ENCODE results near the gene MIER2.

Gene MIER2

DNA sequence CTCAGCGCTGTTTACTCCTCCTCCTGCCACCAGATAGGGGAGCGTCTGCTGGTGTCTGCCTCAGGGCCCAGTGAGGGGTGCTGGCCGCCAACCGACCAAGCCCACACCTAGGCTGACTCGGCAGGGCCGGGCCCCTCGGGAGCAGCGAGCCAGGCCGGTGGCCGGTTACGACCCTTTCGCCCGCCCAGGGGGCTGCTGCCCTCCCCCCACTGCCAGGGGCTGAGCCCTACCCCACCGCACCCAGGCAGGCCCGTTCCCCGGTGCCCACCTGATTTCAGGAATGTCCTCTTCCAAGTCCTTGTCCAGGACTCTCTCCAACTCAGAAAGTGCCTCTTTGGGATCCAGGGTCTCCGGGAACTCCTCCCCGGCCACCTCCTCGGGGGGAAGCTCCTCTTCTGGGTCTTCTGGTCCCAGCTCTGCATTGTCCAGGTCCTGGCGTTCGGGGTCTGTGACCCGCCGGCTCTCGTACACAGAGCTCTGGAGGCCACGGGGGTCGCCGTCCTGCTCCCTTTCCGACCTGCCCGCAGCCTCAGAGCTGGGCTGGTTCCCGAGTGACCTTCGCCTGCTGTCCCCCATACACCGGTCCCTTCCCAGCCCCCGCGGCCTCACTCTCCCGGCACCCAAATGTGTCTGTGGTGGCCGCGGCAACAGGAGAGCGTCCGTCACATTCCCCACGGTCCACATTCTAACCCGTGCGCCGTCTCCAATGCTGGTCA lies 31.0 kb upstream of the MIER2 start:
- no peak for TF ChIP-seq CTCF (conservative IDR thresholded peaks at IDR 0.05; ENCODE audit: control insufficient read depth, insufficient read depth, low read depth, low read length)
- H3K4me3 ChIP-seq (ENCODE audit: control insufficient read depth, low read depth, low read length), result no peak overlapping the region
- DNase-seq (ENCODE audit: low read depth), result no peak

- no peak for TF ChIP-seq CTCF (conservative IDR thresholded peaks at IDR 0.05; ENCODE audit: control insufficient read depth, insufficient read depth, low read depth, low read length)
- no peak overlapping the region for H3K4me3 ChIP-seq (ENCODE audit: control insufficient read depth, low read depth, low read length)
- no peak for DNase-seq (ENCODE audit: low read depth)
Measured at GRCh38 chr19:374886-375235, 30.3 kb upstream of the MIER2 start.

GRCh38 chr19:374183-374885 lies 29.7 kb upstream of the MIER2 start:
- H3K4me3 ChIP-seq (ENCODE audit: control insufficient read depth, low read depth, low read length), result no peak overlapping the region
- TF ChIP-seq CTCF (conservative IDR thresholded peaks at IDR 0.05; ENCODE audit: control insufficient read depth, insufficient read depth, low read depth, low read length), result no peak
- no peak for DNase-seq (ENCODE audit: low read depth)

DNA sequence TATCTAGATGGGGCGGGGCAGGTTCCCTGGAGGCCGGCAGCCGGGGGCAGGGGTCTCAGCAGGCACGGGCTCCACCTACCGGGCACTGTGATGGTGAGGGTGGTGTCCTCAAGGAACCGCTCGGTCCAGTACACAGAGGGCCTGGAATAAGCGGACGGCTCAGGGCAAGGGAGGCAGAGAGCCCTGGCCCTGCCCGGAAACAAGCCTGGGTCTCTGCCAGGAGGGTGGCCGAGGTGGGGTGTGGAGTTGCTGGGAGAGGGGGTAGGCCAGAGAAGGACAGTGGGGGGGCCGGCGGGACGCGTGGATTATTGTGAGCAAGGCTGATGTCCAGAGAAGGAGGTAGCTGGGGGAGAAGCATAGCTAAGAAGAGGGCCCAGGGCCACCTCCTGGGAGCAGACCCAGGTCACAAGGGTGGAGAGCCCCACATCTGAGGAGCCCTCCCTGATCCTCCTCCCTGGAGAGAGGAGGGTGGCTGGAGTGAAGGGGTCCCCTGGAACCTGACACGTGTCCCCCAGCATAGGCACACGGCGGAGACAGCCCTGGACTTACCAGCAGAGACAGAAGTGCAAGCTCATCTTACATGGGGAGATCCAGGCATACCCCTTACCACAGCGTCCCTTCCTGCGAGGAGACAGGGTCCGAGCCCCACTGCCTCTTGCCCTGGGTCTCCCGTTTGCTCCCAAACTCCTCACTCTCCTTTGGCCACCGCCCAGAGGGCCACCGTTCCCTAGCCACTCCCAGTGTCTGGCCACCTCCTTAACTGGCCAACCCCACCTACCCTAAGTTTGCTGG lies 29.0 kb upstream of the MIER2 start:
- DNase-seq (ENCODE audit: low read depth), result no peak
- no peak overlapping the region for H3K4me3 ChIP-seq (ENCODE audit: control insufficient read depth, low read depth, low read length)
- TF ChIP-seq CTCF (conservative IDR thresholded peaks at IDR 0.05; ENCODE audit: control insufficient read depth, insufficient read depth, low read depth, low read length), result no peak

DNA sequence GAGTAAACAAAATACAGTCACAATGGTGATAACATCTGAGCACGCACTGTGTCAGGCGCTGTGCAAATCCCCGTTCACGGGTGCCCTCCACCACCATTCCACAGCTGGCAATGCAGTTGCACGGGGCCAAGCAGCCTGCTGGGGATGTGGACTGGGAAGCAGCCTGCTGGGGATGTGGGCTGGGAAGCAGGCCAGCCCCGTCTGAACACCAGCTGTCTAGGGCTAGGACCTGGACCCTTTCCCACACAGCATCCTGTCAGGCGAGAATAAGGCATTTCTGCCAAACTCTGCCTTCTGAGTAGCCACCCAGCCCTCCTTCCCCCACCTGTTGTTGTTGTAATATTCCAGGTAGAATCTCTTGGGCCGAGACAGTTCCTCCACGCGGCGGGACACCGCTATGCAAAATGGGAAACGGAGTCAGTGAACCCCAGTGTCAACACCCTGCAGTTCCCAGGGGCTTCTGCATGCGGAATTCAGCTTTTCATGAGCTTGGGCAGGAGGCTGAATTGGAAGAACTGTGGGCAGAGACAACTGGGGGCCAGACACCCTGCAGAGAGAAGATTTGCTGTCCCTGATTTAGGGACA lies 27.8 kb upstream of the MIER2 start:
- H3K4me3 ChIP-seq (ENCODE audit: control insufficient read depth, low read depth, low read length), result no peak overlapping the region
- no peak for TF ChIP-seq CTCF (conservative IDR thresholded peaks at IDR 0.05; ENCODE audit: control insufficient read depth, insufficient read depth, low read depth, low read length)
- peak; percentile 85 for DNase-seq (ENCODE audit: low read depth)

GRCh38 chr19:371501-372168 lies 27.0 kb upstream of the MIER2 start:
- no peak overlapping the region for H3K4me3 ChIP-seq (ENCODE audit: control insufficient read depth, low read depth, low read length)
- no peak for TF ChIP-seq CTCF (conservative IDR thresholded peaks at IDR 0.05; ENCODE audit: control insufficient read depth, insufficient read depth, low read depth, low read length)
- DNase-seq (ENCODE audit: low read depth), result no peak

All from fibroblast of mammary gland (primary cell).